SK-N-SH (cell line): ENCODE measurements around the gene GMPR2.

ENCODE experiments used
- CHD2 ChIP-seq: fragments of 150-350 bp; IDR thresholded peaks from 2 replicates; pipeline ENCODE4 v1.6.1; 2018; ENCODE audit warnings: low read length; ENCODE audit not compliant: partially characterized antibody
- CTCF ChIP-seq: fragments of 200-600 bp; sonication (generic); IDR thresholded peaks from 2 replicates; pipeline ENCODE4 v1.6.1; 2017; ENCODE audit warnings: antibody characterized with exemption, mild to moderate bottlenecking, moderate library complexity
- EZH2phosphoT487 ChIP-seq: fragments of 200-600 bp; sonication (generic); IDR thresholded peaks from 2 replicates; pipeline ENCODE4 v1.6.1; 2017; ENCODE audit warnings: low read depth, mixed run types, mild to moderate bottlenecking, antibody characterized with exemption, moderate library complexity, borderline replicate concordance
- JUND ChIP-seq: IDR thresholded peaks from 2 replicates; pipeline ENCODE4 v1.4.0; 2012
- MAX ChIP-seq: IDR thresholded peaks from 2 replicates; pipeline ENCODE4 v1.4.0; 2012; ENCODE audit warnings: low read depth
- MXI1 ChIP-seq: IDR thresholded peaks from 2 replicates; pipeline ENCODE4 v1.6.1; 2012; ENCODE audit warnings: mild to moderate bottlenecking, low read depth, low read length, improper control_type of control experiment
- PBX3 ChIP-seq: IDR thresholded peaks from 2 replicates; pipeline ENCODE4; 2012
- POLR2AphosphoS5 ChIP-seq: IDR thresholded peaks from 2 replicates; pipeline ENCODE4 v1.6.1; 2012; ENCODE audit warnings: low read depth, low read length
- RAD21 ChIP-seq: IDR thresholded peaks from 2 replicates; pipeline ENCODE4 v1.6.1; 2012; ENCODE audit warnings: mild to moderate bottlenecking, low read length
- RFX5 ChIP-seq: IDR thresholded peaks from 2 replicates; pipeline ENCODE4 v1.6.1; 2012; ENCODE audit warnings: mild to moderate bottlenecking, improper control_type of control experiment, low read length
- USF2 ChIP-seq: fragments of 150-350 bp; IDR thresholded peaks from 2 replicates; pipeline ENCODE4 v1.6.1; 2017; ENCODE audit warnings: antibody characterized with exemption, low read length, low read depth, borderline replicate concordance
- YY1 ChIP-seq: IDR thresholded peaks from 2 replicates; pipeline ENCODE4 v1.4.0; 2012; ENCODE audit warnings: low read depth, mild to moderate bottlenecking

- TF ChIP-seq CTCF (no peak), YY1 (no peak), PBX3 (no peak), EZH2phosphoT487 (no peak), USF2 (no peak), MXI1 (no peak), MAX (no peak), POLR2AphosphoS5 (no peak), RFX5 (no peak), CHD2 (no peak), RAD21 (no peak), JUND (no peak)
Observed at GRCh38 chr14:24213866-24214662, 18.7 kb upstream of the GMPR2 start.
